Activated naive CD4-positive, alpha-beta T cell treated with anti-CD3 and anti-CD28 coated beads, Interleukin-2, amount 50 U/mL, for 16 hours (primary cell): Measurements from ENCODE around the gene MBD3.
"Not testable (repeated sequence)": the region's sequence is repeated elsewhere in the genome, so short reads cannot be mapped to it uniquely, and the experiment has no call there.

Experiments used
- DNase-seq: peaks from one replicate; pipeline ENCODE4 v3.0.0-alpha.2; 2020

The MBD3 gene

GRCh38 chr19:1568320-1569019 is 24.2 kb downstream of the MBD3 start, which contains the start of gene MEX3D:
Gene MEX3D, minus strand, starts transcription at chr19:1568325. Its CDS starts 267 bp downstream, at chr19:1568058.
- peak; percentile 85 for DNase-seq

GRCh38 chr19:1567848-1568227 is 24.8 kb downstream of the MBD3 start:
- DNase-seq = no peak

GRCh38 chr19:1567116-1567847 is 25.4 kb downstream of the MBD3 start:
- no peak for DNase-seq

GRCh38 chr19:1566392-1567115 is 26.1 kb downstream of the MBD3 start:
- DNase-seq = no peak

GRCh38 chr19:1563251-1563650 is 29.4 kb downstream of the MBD3 start:
- no peak for DNase-seq

- no peak for DNase-seq
These were observed 31.3 kb downstream of the MBD3 start for GRCh38 chr19:1561236-1561842.

- DNase-seq = no peak
These were observed 32.3 kb downstream of the MBD3 start for GRCh38 chr19:1560286-1560882.

GRCh38 chr19:1558552-1558951 is 34.1 kb downstream of the MBD3 start:
- DNase-seq = no peak

GRCh38 chr19:1556390-1557070 is 36.1 kb downstream of the MBD3 start:
- DNase-seq = no peak

- no peak for DNase-seq
These were observed 36.9 kb downstream of the MBD3 start for GRCh38 chr19:1555487-1556389.

GRCh38 chr19:1554968-1555367 is 37.7 kb downstream of the MBD3 start:
- DNase-seq = no peak

- no peak for DNase-seq
These were observed 39.2 kb downstream of the MBD3 start for GRCh38 chr19:1553415-1553814.

- no peak for DNase-seq
These were observed 41.3 kb downstream of the MBD3 start for GRCh38 chr19:1551068-1552040.

GRCh38 chr19:1549332-1549945 is 43.2 kb downstream of the MBD3 start:
- DNase-seq = no peak

GRCh38 chr19:1540365-1540925 is 52.2 kb downstream of the MBD3 start:
- DNase-seq = no peak

GRCh38 chr19:1539749-1540148 is 52.9 kb downstream of the MBD3 start:
- not testable (repeated sequence) for DNase-seq

- no peak for DNase-seq
These were observed 53.7 kb downstream of the MBD3 start for GRCh38 chr19:1538978-1539377.

- DNase-seq = not testable (repeated sequence)
These were observed 57.0 kb downstream of the MBD3 start for GRCh38 chr19:1535699-1536098.

GRCh38 chr19:1534972-1535371 is 57.7 kb downstream of the MBD3 start:
- no peak for DNase-seq
